Hematopoietic multipotent progenitor cell treated with erythropoietin and hydrocortisone succinate and interleukin-3 and kit ligand, for 4 days (in vitro differentiated cells): ENCODE measurements around the gene ACTR2.
"Not testable (repeated sequence)": the region's sequence is repeated elsewhere in the genome, so short reads cannot be mapped to it uniquely, and the experiment has no call there.

ENCODE experiments used
- DNase-seq: peaks from one replicate; pipeline ENCODE4 v3.0.0-alpha.2; 2015

Gene ACTR2

DNA sequence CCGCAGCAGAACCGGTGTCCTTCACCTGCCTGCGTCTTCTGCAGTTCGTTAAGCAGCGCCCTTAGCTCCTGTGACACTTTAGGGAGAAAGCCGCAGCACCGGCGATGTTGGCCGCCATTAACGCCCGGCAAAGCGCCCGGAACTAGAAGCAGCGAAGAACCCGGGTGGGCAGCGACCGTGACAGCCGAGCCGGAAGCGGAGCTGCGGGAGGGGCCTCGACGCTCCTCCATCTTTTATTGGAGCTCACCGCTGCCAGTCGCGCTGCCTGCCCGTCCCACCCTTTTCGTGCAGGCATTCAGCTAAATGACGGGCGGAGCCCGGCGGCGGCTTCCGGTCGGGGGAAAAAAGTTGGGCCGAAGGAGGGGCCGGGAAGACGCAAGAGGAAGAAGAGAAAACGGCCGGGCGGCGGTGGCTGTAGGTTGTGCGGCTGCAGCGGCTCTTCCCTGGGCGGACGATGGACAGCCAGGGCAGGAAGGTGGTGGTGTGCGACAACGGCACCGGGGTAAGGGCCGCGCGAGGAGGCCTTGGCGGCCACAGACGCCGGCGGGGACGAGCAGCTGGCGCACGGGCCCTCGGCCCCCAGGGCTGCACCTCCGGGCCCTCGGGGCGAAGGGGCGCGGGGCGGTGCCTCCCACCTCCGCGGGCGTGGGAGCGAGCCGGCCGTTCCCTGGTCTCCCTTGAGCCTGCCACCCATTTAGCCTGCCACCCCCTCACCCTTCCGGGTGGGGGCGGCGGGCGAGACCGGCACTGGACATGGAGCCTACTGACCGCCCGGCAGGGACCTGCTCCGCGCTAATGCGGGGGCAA, at the start of gene ACTR2:
TSS of gene ACTR2 (plus strand) at position 376 of the 807 bp plus-strand sequence. CDS start at position 455, 79 bp downstream.
- peak; percentile 99 for DNase-seq

DNA sequence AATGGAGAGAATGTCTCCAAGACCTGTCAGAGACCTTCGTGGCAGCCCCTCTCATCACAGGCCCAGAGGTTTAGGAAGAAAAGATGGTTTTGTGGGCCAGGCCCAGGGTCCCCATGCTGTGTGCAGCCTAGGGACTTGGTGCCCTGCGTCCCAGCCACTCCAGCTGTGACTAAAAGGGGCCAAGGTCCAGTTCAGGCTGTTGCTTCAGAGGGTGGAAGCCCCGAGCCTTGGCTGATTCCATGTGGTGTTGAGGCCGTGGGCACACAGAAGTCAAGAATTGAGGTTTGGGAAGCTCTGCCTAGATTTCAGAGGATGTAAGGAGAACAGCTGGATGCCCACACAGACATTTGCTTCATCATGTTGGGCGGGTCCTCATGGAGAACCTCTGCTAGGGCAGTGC, 45.1 kb upstream of the ACTR2 start:
- DNase-seq: no peak

DNA sequence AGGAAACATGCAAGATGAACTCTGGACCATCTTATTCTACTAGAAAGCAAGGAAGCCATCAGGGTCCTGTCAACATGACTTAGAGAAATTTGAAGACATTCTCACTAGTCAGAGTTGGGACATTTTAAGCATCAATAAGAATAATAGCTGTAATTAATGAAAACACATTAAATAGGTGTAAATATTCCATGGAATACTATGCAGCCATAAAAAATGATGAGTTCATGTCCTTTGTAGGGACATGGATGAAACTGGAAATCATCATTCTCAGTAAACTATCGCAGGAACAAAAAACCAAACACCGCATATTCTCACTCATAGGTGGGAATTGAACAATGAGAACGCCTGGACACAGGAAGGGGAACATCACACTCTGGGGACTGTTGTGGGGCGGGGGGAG, 44.2 kb upstream of the ACTR2 start:
- DNase-seq: not testable (repeated sequence)

DNA sequence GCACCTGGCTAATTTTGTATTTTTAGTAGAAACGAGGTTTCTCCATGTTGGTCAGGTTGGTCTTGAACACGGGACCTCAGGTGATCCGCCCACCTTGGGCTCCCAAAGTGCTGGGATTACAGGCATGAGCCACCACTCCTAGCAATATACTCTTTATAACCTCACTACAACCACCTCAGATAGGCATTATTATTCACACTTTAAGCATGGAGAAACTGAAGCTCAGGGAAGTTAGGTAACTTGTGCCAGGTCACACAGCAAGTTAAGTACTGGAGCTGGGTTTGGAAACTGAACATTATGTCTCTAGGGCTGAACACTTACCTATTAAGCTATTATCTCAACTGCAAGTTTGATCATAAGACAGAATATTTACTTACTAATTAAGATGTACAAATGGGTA, 42.6 kb upstream of the ACTR2 start:
- no peak for DNase-seq

DNA sequence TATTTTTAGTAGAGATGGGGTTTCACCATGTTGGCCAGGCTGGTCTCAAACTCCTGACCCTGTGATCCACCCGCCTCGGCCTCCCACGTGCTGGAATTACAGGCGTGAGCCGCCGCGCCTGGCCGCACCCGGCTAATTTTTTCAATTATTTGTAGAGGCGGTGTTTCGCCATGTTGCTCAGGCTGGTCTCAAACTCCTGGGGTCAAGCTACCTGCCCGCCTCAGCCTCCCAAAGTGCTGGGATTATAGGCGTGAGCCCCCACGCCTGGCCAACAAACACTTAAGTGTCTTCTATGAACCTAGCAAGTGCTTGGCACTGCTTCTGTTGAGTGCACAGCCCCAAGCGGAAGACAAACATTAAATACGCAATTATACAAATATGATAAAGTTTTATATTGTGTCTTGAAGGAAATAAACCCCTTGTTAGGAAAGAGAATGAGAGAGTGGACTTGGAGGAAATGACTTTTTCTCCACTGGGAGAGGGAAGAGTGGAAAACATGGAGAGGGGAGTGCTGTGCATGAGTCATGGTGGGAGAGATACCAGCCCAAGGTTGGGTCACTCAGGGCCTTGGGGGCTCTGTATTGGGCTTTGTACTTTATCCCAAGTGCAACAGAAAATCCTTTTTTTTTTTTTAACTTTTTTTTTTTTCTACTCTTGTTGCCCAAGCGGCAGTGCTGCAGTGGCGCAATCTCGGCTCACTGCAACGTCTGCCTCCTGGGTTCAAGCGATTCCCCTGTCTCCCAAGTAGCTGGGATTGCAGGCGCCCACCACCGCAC, 41.4 kb upstream of the ACTR2 start:
- no peak for DNase-seq

DNA sequence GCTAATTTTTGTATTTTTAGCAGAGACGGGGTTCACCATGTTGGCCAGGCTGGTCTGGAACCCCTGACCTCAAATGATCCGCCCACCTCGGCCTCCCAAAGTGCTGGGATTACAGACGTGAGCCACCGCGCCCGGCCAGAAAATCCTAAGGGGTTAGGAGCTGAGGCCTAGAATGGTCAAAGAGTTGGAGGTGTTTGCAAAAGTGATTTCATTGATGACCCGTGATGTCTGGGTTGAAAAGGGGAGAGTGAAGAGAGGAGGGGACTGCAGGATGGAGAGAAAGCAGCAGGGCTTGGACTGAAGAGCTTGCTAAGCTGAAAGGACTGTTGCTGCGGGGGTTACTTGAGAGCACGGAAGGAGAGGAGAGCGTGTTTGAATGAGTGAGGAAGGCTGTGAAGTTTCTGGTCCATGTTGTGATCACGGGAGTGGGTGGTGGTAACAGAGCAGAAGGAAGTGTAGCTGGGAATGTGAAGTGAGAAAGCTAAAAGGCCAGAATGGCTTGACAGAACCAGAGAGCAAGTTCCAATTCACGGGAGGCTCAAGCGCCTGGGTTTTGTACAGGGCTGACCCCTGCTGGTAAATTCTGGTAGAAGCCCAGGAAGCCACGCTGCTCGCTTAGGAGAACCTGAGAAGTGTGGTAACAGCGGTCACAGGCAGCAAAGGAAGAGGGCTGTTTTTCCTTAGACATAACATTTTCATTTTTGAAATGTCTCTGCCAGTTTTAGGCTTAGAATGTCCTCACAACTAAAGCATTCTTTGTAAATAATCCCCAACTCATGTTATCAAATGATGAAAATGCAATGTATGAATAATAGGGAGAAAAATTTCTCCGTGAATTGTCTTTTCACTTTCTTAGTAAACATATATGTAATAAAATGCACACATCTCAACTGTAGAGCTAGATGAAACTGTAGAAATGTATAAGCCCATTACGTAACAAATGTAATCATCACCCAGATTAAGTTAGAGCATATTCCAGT, 40.5 kb upstream of the ACTR2 start:
- DNase-seq: peak; percentile 87

DNA sequence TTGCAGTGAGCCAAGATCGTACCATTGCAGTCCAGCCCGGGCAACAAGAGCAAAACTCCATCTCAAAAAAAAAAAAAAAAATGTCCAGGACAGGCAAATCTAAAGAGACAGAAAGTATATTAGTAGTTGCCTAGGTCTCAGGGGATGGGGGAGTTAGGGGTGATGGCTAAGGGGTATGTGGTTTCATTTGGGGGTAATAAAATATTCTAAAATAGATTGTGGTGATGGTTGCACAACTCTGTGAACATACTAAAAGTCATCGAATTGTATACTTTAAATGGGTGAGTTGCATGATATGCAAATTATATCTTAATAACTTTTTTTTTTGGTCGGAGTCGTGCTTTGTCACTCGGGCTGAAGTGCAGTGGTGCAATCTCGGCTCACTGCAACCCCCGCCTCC, 34.2 kb upstream of the ACTR2 start:
- no peak for DNase-seq

DNA sequence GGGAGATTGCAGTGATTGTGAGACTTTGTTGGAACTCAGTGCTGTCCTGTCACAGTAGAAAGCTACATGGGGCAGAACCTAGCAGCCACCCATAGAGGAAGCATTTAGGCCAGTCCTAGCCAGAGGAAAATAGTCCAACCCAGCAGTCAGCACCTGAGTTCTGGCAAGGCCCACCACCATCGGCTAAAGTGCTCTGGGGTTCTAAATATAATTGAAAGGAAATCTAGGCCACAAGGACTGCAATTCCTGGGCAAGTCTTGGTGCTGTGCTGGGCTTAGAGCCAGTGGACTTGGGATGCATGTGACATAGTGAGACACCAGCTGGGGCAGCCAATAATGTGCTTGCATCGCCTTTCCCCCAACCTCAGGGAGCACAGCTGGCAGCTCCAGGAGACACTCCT, 28.9 kb upstream of the ACTR2 start:
- DNase-seq: no peak

DNA sequence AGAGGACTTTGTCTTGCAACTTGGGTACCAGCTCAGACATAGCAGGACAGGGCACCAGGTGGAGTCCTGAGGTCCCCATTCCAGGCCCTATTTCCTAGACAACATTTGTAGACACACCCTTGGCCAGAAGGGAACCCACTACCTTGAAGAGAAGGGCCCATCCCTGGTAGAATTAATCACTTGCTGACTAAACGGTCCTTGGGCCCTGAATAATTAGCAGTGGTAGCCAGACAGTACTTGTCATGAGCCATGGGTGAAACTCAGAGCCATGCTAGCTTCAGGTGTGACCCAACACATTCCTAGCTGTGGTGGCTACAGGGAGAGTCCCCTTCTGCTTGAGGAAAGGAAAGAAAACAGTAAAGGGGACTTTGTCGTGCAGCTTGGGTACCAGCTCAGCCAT, 28.5 kb upstream of the ACTR2 start:
- DNase-seq: no peak

DNA sequence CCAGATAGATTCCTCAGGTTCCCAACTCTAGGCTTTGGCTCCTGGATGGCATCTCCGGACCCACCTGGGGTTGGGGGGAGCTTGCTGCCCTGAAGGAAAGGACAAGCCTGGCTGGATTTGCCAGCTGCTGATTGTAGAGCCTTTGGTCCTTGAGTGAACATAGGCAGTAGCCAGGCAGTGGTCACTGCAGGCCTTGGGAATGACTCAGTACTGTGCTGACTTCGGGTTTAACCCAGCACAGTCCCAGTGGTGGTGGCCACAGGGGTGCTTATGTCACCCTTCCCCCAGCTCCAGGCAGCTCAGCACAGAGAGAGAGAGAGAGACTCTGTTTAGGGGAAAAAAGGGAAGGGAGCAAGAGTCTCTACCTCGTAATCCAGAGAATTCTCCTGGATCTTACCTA, 27.7 kb upstream of the ACTR2 start:
- no peak for DNase-seq

DNA sequence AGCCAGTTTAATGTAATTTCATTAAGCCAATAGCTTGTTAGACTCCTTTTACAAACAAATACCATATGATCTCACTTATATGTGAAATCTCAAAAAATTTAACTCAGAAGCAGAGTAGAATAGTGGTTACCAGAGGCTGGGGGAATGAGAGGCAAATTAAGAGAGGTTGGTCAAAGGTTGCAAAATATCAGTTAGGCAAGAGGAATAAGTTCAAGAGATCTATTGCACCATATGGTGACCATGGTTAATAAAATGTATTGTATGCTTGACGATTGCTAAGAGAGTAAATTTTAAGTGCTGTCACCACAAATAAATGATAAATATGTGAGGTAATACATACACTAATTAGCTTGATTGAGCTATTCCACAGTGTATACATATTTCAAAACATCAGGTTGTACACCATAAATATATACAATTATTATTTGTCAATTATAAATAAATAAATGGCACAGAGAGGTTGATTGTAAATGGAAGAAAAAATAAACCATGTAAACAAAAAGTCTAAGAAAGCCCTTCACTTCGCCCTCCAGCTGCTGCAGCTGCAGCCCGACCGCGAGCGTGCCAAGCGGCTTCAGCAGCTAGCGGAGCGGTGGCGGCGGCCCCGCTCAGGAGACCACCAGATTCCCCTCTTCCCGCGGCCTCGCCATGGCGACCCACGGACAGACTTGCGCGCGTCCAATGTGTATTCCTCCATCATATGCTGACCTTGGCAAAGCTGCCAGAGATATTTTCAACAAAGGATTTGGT, 23.0 kb upstream of the ACTR2 start:
- DNase-seq: peak; percentile 76

DNA sequence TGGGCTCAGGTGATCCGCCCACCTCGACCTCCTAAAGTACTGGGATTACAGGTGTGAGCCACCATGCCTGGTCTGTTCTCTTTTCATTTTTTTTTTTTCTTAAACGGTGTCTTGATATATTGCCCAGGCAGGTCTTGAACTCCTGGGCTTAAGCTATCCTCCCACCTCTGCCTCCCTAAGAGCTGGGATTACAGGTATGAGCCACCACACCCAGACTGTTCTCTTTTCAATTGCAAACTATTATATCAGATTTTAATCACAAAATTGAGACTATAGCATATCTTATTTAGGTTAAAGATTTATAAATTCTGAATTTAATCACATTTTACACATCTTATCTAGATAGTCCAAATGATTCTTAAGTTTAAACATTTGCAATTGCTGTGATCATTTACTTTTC, 15.5 kb upstream of the ACTR2 start:
- no peak for DNase-seq

DNA sequence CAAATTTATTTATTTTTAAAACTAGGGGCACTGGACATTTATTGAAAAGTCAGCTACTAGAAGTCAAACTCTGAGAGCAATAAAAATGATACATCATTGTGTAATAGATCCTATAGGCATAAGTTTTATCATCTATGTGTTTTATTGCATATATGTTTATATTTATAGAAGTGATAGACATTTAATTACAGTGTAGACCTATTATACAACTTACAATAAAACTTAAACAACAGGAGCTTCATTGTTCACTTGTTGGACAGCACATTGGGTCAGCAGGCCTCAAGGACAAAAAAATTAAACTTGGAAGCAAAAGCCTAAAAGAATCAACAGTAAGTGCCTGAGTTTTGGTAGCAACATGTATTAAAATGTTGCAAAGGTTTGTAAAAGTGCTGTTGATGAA, 15.0 kb upstream of the ACTR2 start:
- DNase-seq: no peak

DNA sequence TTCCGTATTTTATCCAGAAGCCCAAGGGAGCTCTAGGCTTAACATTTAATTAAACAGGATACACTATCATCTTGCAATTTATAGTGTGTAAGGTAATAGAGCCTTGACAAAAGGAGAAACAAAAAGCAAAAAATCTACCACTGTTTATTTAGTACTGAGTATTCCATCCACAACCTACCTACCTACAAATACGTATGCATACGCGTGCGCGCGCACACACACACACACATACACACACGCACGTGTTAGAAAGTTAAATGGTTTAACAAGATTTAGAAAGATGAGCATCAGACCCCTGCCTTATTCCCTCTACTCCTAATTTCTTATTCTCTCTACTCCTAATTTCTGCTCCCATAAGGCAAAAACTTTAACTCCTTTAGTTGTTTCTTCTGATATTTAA, 14.6 kb upstream of the ACTR2 start:
- DNase-seq: no peak

DNA sequence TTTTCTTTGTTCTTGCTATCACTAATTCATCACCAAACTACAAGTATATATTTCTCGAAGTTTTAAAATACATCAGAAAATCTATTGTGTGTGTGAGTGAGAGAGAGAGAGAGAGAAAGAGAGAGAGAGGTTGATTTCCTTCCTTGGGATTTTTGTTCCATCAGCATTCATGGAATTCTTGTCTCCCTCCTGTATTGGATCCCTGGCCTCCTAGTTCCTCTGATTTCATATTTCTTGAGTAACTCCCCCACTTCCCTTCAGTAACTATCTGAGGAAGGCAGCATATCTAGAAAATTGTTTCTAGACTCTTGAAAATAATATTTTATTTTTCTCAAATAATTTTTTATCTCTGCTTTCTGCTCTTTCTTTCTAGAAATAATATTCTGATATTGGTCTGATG, 13.3 kb upstream of the ACTR2 start:
- no peak for DNase-seq

DNA sequence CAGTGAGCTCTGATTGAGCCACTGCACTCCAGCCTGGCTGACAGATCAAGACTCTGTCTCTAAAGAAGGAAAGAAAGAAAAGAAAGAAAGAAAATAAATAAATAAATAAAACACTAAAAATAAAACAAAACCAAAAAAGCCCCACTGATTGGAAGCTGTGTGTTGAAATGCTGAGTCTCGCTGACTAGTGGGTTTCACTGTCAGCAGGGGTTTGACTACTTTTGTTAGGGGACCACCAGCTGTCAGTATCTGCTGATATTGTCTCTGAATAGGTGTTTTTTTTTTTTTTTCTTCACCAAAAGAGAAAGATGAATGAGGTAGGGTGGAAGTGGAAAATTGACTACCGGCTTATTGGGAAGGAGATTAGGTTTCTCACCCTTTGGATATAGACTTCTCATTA, 12.8 kb upstream of the ACTR2 start:
- no peak for DNase-seq

DNA sequence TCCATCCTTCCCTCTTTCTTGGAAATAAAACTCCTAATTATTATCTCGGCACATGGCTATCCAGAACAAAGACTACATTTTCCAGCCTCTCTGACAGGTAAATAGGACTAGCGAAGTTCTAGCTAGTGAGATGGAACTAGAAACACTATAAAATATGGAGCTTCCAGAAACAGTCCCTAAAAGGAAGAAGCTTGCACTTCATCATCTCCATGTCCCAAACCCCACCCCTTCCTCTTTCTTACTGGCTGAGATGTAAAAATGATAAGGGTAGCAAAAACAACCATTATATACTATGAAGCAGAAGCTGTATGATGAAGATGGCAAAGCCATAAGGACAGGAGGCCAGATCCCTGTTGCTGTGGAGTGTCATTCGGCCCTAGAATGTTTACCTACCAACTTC, 11.7 kb upstream of the ACTR2 start:
- peak; percentile 72 for DNase-seq

DNA sequence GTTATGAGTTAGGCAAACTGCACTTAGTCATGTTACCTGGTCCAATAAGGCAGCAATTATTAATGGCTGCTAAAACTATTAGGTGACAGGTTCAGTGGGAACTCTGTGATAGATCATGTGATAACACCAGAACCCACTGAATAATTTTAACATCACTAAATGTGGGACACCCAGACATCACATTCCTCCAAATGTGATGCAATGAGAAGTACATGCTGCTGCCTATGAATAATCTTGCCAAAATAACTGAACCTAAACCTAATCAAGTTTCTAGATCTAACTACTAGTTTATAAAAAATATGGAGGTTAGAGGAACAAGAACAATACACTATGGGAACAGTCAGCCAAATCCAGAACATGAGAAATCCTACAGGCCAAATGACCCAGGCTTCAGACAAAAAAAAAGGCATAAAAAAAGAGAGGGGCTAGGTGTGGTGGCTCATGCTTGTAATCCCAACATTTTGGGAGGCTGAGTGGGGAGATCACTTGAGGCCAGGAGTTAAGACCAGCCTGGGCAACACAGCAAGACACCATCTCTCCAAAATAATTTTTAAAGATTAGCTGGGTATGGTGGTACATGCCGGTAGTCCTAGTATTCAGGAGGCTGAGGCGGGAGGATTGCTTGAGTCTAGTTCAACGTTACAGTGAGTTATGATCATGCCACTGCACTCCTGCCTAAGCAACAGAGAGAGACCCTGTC, 7.0 kb upstream of the ACTR2 start:
- no peak for DNase-seq

DNA sequence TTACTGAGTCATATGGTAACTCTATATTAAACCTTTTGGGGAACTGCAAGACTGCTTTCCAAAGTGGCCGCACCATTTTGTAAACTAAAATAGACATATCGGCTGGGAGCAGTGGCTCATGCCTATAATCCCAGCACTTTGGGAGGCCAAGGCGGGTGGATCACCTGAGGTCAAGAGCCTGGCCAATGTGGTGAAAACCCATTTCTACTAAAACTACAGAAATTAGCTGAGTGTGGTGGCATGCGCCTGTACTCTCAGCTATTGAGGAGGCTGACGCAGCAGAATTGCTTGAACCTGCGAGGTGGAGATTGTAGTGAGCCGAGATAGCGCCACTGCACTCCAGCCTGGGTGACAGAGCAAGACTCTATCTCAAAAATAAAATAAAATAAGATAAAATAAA, 6.4 kb upstream of the ACTR2 start:
- DNase-seq: not testable (repeated sequence)

DNA sequence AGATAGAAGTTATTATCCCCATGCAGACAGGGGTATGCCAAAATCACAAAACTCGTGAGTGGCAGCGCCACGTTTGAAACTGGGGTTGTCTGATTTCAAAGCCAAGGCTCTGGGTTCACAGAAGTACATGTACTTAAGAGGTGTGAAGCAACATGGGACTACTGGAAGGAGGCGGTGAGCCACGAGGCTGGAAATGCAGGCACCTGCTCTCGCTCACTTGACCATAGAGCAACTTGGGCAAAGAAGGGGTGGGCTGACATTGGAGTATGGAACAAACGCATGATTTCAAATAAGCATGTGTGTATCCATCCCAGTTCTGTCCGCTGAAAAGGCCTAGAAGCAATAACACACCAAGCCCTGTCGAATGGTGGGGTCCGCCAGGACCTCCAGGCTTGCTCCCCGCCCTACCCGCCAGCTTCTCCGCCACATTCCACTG, 593 bp upstream of the ACTR2 start:
- peak; percentile 47 for DNase-seq

DNA sequence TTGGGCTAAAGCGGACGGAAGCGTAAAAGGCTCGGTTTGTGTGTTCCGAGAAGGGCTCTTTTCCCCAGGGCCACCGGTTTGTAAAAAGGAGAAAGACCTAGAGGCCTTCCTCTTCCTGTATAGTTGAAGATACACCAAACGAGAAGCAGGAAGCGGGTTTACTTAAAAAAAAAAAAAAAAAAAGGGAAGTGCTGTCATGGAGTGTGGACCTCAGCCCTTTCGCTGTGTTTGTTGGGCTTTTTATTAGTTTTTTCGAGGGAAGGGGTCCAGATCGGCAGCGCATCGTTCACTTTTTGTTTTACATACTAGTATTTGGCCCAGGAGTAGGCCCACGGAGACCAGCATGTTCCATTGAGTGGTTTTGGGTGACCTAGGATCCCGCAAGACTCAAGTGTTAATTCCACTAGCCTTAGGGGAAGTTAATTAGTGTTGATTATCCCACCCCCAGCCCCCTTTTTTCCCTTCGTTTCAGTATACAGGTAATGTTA, 676 bp downstream of the ACTR2 start:
- DNase-seq: peak; percentile 90

DNA sequence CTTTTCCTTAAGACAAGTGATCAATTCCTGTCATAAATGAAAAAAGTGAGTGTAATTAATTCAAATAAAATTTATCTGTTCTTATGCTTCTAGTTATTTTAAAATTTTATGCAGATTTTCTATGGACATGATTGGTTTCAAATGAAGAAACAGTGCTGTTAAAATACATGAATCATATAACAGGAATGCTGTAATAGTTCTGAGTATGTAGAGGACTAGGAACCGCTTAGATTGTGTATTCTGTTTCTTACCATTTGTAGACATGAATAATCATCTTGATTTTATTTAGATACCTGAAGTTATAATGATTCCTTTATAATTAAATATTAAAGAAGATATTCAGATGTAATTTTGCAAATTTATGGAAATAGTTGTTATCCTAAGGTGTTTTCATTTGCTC, 3.5 kb downstream of the ACTR2 start:
- no peak for DNase-seq
